GM11168 (cell line): ENCODE results near the gene IRF8.
"Not testable (repeated sequence)": the region's sequence is repeated elsewhere in the genome, so short reads cannot be mapped to it uniquely, and the experiment has no call there.

Source experiments
- in situ Hi-C: fragments of 300-500 bp; cut with MboI; formaldehyde crosslinking; loops from one replicate; pipeline ENCODE4 v1.12.0; 2022; ENCODE audit warnings: low sequenced_read_pairs; ENCODE audit not compliant: unreplicated experiment

IRF8 gene

DNA sequence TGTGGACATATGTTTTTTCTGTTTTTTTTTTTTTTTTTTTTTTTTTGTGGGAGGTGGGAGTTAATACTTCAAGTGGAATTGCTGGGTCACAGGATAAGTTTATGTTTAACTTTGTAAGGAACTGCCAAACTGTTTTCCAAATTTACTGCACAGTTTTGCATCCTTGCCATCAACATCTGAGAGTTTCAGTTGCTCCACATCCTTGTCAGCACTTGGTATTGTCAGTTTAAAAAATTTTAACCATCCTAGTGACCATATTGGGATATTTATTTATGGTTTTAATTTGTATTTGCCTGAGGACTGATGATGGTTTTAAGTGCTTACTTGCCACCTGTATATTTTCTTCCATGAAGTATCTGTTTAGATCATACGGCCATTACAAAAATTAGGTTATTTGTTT is 34.0 kb upstream of the IRF8 start:
- in situ Hi-C loops = no loop called here

DNA sequence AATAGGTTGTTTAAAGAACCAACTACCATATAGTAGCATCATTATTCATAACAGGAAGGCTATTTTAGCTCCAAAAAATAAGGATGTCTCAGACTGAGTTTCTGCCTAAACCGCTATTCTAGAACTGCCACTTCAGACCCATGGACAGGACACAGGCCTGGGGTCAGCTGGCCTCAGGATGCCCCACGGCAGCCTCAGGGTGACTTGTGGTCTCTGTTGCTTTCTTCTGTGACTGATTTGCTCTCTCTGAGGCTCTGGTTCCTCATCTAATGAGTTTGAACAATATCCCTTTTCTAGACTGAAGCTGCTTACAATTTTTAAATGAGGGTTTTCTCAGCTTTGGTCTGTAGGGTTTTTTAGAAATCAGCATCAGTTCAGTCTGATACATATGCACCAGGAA is 31.8 kb upstream of the IRF8 start:
- in situ Hi-C loops = no loop called here

DNA sequence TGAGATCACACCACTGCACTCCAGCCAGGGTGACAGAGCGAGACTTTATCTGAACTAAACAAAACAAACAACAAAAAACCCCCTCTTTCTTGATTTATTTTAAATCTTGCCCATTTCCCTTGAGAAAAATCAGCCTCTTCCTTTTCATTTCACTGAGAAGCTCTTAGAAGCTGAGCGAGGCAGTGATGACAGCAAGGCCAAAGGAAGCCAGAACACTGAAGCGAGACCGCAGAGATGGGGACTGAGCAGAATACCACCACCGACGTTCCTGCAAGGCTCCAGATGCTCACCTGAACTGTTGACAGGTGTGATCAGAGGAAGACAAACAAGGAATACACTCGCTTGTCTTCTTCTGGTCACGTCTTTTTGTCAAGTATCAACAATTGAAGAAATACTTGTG is 30.5 kb upstream of the IRF8 start:
- in situ Hi-C loops = no loop called here

DNA sequence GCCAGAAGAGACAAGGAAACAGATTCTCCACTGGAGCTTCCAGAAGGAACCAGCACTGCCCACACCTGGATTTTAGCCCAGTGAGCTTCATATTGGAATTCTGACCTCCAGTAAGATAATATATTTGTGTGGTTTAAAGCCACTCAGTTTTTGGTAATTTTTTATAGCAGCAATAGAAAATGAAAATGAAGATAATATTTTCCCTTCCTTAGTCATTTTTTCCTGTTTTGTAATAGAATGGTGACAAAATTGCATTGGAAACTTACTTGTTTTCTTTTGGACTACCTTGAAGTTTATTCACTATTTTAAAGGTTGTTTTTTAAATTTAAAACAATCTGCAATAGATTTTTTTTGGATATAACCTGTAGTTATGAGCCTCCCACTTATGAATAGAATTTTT is 29.8 kb upstream of the IRF8 start:
- in situ Hi-C loops = no loop called here

DNA sequence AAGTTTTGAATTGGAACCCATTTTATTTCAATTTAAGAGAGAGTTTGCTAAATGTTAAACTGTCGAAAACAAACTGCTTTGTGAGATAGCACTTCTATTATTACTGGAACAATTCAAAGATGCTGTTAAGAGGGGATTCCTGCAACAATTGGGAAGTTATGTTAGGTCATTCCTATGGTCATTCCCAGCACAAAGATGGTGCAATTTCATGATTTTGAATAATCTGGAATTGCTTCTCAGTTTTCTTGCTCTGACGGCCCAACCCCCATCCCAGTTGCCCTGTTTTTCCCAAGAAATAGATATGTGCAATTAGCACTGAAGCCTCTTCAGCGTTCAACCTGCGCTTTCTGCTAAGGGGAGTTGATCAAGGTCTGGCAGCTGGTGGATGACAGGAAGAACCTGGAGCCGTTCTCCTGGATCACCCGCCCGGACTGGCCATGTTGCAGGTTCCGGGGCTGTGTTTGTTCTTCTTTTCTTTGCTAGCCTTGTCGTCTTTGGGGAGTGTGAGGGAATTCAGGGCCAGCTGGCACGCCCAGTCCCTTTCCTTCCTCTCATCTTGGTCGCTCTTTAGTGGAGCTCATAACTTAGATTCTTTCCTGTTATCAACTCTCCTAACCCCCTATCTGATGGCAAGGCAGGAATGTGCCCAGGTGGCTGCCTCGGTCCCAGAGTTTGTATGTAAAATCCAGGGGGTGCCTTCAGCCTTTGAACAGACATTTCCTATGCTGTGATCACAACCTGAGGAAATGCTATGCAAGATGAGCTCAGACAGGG is 29.0 kb upstream of the IRF8 start:
- in situ Hi-C loops = no loop called here

DNA sequence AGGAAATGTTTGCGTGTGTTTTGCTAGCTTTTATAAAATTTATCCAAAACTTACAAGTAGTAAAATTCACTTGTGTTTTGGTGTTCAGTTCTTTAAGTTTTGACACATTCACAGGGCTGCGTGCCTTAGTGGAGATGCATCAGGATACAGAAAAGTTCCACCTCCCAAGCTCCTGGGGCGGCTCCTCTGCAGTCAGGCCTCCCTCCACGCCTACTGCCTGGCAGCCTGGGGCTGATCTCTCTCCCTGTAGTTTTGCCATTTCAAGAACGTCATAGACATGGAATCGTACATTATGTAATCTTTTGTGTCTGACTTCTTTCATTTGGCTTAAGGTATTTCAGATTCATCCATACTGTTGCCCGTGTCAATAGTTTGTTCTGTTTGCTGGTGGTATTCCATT is 27.2 kb upstream of the IRF8 start:
- in situ Hi-C loops = no loop called here

DNA sequence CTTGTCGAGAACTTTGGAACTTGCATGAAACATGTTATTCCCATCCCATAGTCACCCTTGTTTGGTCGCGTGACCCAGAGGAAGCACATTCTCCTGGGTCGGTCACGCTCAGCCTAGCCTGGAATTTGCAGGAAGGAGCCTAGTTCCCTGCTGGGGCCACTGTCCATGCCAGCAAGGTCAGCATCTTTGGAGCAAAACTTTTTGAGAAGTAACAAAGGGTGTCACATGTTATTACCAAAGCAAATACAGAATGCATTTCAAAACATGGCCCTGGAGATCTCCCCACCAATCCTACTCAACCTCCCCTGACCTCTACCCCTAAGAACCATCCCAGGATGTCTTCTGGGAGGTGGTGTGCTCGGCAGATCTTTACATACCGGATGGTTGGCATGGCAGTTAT is 26.2 kb upstream of the IRF8 start:
- in situ Hi-C loops = no loop called here

DNA sequence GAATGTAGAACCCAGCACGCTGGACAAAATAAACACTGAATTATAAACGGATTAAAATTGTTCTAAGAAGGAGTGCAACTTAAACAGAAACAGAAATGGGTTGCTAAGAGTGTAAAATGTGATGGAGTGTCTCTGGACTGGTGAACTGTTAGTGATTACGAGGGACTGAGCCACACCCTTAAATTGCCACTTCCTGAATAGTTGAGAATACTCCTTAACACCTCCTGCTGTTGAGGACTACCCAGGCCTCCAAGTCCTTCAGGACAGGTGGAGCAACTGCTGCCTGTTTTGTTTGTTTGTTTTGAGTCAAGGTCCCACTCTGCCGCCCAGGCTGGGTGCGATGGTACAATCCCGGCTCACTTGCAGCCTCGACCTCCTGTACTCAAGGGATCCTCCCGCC is 25.8 kb upstream of the IRF8 start:
- in situ Hi-C loops = no loop called here

DNA sequence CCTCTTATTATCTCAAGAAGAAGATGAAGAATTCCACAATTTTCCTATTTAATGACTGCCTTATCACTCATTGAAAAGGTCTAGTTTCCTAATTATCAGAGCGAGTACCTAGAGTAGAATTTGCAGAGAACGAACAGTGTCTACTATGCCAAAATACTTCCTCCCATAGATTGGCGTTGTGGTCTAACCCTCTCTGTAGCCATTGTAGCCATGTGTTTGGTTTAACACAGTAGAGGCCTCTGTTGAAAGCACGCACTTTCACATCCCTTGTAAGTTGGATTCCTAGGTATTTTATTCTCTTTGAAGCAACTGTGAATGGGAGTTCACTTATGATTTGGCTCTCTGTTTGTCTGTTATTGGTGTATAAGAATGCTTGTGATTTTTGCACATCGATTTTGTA is 24.9 kb upstream of the IRF8 start:
- in situ Hi-C loops = not testable (repeated sequence)

DNA sequence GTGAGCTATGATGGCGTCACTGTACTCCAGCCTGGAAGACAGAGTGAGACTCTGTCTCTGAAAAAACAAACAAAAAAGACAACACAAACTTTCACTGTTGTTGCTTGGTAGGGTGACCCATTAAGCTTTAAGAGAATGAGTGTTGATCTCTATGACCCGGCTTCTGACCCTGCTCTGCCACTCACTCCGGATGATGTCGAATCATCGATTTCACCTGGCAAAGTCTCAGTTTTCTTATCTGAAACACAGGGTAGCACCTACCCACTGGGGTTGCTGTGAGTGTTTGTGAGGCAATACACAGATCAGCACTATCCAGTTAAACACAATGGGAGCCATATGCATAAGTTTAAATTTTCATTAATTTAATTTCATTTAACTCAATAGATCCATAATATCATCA is 20.6 kb upstream of the IRF8 start:
- in situ Hi-C loops = no loop called here

DNA sequence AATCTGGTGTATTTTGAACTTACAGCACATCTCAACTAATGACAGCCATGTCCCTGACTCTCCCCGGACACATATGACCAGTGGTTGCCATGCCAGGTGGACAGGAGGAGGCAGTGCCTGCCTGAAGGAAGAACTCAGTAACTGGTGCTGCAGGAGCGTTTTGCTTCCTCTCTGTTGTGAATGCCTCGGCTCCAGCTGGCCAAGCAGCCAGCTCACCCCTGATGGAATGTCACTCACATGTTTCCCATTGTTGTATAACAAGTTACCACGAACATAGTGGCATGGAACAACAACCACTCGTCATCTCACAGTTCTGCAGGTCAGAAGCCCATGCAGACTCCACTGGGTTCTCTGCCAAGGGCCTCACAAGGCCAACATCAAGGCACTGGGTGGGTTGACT is 20.1 kb upstream of the IRF8 start:
- in situ Hi-C loops = no loop called here

DNA sequence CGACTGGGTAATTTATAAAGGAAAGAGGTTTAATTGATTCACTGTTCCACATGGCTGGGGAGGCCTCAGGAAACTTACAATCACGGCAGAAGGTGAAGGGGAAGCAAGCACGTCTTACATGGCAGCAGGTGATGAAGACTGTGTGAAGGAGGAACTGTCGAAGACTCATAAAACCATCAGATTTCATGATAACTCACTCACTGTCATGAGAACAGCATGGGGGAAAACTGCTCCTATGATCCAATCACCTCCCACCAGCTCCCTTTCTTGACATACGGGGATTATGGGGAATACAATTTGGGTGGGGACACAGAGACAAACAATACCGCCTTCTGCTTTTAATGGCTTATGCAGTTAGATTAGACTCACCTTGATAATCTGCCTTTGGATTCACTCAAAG is 19.4 kb upstream of the IRF8 start:
- in situ Hi-C loops = no loop called here

DNA sequence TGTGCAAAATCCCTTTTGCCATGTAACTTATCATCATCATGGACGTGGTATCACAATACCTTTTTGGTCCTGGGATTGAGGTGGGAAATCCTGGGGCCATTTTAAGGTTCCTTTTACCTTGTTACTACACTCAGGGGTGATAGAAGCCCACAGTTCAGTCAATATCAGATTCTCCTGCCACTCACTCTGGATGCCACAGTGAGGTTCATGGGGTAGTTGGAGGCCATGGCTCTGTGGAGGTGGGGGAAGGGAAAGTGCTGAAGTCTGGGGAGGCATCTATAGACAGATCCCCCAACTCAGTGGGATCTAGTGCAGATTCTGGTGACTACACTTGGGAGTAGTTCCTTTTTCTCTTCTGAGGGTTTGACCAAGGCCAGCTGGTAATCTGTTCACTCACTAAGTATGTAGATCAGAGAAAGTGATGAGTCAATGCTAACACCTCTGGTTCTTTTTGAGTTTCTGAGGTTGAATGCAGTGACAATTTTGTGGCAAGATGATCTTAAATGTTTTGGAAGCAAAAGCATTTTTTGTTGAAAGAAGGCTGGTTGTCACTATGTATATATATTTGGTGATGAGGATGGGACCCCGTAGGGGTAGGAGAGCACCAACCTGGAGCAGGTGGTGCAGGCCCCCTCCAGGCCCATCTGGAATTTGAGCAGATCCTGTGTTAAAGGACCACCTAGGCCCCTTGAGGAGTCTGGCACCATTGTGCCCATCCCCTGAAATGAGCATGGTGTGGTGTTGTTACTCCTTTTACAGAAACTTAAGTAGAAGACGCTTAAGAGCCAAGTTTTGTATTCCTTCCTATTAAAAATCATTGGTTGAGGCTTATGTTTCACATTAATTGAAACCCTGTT is 18.8 kb upstream of the IRF8 start:
- in situ Hi-C loops = no loop called here

DNA sequence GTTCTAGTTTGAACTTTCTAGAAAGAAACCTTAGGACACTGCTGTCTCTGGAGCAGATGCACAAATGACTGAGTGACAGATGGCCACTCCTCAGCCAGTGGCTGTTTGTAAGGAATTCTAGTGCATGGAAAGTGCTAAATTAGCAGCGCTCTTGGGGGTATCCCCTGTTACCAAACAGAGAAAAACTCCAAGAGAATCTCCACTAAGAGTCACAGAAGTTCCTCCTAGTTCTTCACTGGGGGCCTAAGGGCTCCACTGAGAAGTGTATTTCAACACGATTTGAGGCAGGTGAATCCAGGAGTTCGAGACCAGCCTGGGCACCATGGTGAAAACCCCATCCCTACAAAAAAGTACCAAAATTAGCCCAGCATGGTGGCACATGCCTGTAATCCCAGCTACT is 18.1 kb upstream of the IRF8 start:
- in situ Hi-C loops = no loop called here

DNA sequence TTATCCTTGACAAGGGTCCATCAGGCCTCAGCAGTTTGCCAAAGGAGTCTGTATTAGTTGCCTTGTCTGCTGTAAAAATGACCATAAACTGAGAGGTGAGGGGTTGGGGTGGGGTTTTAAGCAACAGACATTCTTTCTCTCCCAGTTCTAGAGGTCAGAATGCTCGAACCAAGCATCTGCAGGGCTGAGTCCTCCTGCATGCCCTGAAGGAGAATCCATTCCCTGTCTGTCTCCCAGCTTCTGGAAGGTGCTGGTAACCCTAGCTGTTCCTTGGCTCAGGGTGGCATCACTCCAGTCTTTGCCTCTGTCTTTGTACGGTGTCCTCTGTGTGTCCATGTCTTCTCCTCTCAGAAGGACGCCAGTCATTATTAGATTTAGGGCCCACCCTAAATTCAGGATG is 17.5 kb upstream of the IRF8 start:
- in situ Hi-C loops = no loop called here

DNA sequence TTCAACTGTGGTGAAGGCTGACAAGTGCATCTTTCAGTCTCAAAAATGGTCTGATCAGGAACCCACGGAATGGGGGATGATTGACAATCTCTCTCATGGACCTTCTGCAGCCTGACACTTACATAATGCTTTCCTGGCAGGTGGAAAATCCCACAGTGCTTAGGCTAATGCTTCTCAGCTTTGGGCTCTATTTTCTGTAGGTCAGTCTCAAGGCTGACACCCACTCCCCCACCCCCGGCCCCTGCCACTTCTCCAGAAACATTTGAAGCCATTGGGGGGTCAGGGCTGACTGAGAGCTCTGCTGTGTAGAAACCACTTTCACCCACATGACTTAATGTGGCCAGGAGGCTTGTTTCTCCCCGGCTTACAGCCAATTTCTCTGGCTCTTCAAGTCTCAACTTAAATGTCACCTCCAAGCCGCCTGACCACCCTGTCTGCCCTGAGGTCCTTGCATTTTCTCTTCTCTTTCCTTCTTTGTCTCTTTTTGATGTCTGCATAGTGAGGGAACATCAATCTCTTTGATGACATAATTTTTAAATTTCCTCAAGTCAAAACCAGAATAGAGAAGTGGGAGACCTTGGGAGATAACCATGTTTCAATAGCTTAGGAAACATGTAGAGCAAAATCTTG is 16.7 kb upstream of the IRF8 start:
- in situ Hi-C loops = no loop called here

DNA sequence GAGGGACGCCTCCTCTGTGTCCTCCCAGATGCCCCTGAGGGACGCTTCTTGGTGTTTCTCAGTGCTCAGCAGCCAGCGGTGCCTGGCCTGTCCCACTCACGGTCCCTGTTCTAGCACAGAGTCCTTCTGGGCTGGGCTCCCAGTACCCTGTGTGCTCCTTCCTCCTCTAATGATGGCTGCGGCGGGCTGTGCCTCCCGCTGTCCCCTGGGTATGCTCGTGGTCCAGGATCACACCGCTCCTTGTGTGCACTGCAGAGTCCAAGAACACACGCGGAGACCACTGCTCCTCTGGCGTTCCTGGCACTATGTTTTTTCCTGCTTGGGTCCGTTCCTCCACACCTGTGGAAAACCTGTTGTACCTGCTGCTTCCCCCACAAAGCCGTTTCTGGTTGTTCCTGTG is 15.1 kb upstream of the IRF8 start:
- in situ Hi-C loops = no loop called here

DNA sequence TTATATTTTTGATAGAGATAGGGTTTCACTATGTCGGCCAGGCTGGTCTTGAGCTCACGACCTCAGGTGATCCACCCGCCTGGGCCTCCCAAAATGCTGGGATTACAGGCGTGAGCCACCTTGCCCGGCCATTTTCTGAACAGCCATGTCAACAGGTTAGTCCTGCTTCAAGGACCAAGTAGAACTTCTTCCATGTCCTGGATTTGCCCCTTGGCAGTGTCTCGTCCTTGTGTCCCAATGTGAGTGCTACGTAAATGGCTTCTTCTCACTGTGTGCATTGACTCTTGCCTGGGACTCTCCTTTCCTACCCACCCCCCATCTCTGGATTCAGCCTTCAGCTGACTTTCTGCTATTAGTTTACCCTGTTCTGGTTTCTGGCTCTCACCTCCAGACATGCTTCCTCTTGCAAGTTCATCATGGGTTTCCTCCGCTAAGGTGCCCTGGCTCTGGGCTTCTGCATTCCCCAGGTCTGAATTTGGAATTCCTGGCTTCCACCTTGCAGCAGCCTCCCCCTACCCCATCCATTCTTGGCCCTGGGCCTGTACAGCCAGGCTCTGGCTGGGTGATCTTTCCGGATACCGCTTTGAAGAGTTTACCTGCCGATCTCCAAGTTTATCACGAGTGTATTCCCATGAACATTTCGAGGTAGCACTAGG is 14.0 kb upstream of the IRF8 start:
- in situ Hi-C loops = no loop called here

DNA sequence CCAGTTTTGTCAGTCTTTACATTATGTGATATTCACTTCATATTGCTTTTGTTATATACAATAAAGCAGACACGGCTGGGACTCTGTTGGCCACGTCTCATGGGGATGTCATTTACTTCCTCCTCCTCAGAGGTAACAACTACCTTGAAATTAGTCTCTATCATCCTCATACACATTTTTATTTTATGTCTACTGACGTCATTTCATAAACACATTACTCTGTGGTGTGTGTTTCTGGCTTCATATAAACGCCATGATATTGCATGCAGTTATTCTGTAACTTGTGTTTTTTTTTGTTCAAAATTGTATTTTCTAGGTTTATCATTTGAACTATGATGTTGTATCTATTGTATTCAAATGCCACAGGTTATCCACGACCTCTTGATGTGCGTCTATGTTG is 13.4 kb upstream of the IRF8 start:
- in situ Hi-C loops = no loop called here

DNA sequence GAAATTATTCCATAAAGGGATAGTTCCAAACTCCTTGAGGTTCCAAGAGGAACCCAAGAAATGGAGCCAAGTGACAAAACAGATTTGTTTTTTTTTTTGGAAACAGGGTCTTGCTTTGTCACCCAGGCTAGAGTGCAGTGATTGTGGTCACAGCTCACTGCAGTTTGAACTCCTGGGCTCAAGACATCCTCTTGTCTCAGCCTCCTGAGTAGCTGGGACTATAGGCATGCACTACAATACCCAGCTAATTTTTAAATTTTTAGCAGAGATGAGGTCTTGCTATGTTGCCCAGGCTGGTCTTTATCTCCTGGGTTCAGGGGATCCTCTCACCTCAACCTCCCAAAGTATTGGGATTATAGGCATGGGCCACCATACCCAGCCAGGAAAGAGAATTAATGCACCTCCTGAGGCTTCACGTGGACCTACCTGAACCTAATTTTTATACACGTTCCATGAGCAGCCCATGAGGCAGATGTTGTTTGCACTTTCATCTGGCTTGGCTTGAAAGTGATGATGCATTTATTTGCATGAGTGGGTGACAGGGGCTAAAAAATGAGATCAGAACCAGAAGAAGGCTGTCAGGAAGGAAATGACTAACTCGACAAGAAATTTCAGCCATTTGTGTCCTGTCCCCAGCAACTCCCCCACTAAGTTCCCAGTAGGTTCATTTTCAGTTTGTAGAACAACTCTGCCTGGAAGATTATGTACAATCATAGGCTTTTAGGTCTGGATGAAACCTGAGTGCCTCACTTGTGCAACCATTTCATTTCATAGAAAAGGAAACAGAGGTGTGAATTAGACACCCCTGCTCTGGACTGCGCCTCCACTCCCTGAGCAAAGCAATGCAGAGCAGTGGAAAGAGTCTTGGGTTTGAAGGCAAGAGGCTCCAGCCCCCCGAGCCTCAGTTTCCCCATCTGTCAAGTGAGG is 10.3 kb upstream of the IRF8 start:
- in situ Hi-C loops = no loop called here
